GM19324 (cell line): Measurements from ENCODE around the gene RAB44.

Source experiments
- ATAC-seq: cut with Tn5 transposase; IDR thresholded peaks from one replicate; pipeline ENCODE4 v1.9.1; 2021; ENCODE audit warnings: mild to moderate bottlenecking, moderate library complexity; ENCODE audit not compliant: unreplicated experiment, low FRiP score

The RAB44 gene

DNA sequence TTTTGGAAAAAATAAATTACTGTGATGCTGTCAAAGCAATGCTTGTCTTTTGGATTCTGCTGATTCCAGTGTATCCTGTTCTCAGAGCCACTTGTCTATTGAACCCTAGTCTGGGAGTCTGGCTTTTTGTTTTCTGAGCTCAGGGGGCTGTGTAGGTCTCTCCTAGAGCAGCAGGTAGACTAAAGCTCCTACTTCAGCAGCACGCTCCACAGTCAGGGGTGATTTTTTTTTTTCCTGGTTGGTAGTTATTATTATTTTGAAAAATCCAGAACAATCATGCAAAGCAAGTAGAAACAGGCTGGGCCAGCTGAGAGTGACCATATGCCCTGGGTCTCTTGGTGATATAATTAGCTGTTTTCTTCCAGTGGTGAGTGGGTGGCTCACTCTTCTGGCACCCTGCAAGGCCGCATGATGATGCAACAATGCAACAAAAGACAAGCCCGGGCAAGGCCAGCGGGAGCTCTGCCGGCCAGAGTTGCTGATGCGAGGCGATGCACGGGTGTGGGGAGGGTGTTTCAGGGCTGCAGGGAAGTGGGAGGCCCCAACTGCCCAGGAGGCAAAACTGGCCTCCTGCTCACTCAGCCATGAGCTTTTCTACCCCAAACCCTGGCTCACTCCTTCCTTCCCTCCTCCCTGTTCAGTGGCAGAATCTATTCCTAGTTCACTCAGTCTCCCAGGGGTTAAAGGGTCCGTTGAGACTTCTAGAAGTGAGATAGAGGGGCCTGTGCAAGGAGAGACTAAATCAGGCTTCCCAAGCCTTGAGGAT lies 30.6 kb upstream of the RAB44 start:
- ATAC-seq: peak; percentile 81

DNA sequence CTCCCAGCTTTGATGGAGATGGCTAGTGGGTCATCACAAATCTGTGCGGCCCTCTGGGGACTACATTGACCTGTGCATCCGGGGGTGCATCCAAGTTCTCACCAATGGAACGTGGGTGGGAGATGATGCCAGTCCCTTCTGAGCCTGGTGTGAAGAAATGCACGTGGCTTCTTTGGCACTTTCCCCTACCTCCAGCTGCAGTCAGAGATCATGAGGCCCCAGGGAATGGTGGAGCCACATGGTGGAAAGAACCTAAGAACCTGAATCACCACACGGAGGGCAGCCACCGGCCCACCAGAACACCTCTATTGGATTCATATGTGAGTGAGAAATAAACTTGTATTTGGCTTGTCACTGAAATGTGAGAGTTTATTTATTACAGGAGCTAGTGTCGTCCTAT lies 29.0 kb upstream of the RAB44 start:
- no peak for ATAC-seq

DNA sequence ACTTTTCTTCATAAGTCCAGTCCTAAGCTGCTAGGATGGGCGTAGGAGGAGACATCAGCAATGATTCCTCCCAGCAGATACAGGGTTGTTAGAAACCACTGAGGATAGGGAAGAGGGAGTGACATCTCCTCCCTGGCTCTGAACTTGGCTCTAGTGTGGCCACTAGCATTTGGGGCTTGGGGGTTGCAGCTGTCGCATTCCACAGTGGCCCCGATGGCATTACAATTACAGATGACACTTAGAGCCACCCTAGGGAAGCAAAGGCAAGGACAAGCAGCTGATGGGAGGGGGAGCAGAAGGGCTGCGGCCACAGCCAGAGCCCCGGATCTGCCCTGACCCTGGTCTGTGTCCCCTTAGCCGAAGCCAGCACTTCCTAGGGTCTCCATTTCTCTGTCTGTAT lies 28.6 kb upstream of the RAB44 start:
- ATAC-seq: no peak

DNA sequence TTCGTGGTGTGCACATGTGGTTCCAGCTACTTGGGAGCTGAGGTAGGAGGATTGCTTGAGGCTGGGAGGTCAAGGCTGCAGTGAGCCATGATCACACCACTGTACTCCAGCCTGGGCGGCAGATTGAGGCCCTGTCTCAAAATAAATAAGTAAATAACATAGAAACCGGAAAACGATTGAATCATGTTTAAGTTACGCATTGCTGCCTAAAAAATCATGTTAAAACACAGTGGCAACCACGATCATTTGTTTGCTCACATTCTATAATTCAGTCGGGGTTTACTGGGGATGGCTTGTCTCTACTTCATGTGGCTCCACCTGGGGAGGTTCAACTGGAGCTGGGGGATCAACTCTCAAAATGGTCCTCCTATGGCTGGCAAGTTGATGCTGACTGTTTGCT lies 27.4 kb upstream of the RAB44 start:
- no peak for ATAC-seq

DNA sequence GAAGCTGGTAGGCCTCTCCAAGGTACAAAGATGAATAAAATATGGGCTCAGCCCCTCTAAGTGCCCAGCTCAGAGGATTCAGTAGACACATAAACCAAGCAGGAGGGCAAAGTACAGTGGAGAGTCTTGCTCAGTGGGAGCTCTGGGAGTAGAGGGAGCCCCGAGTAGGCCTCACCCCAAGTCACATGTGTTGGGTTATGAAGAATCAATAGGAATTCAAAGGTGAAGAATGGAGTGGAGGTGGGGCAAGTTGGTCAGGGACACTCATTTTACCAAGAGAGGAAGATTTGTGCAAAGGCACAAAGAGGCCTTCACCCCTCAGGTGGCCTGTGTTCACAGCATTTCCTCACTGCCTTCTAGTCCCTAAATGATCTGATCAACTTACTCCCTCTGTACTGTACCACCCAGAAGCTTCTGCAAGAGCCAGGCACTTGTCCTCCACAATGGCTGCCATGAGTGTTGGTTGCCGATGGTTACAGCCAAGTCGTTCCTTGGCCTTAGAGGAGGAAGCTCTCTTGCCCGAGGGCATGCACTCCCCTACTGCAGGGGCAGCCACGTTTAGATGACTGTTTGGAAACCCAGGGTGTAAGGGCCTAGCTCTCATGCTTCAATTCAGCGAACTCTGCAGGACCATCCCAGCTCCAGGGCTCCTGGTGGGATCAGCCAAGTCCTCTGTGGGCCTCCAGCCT lies 25.8 kb upstream of the RAB44 start:
- no peak for ATAC-seq

DNA sequence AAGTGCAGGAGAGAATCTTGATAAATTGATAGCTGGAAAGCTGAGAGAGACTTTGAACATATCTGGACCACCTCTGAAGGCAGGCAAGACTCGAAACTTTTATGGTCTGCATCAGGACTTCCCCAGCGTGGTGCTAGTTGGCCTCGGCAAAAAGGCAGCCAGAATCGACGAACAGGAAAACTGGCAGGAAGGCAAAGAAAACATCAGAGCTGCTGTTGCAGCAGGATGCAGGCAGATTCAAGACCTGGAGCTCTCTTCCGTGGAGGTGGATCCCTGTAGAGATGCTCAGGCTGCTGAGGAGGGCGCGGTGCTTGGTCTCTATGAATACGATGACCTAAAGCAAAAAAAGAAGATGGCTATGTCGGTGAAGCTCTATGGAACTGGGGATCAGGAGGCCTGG lies 23.7 kb upstream of the RAB44 start:
- no peak for ATAC-seq

DNA sequence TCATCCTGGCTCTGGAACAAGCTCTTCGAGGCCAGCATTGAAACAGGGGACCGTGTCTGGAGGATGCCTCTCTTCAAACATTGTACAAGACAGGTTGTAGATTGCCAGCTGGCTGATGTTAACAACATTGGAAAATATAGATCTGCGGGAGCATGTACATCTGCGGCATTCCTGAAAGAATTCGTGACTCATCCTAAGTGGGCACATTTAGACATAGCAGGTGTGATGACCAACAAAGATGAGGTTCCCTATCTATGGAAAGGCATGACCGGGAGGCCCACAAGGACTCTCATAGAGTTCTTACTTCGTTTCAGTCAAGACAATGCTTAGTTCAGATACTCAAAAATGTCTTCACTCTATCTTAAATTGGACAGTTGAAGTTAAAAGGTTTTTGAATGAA lies 22.7 kb upstream of the RAB44 start:
- no peak for ATAC-seq

DNA sequence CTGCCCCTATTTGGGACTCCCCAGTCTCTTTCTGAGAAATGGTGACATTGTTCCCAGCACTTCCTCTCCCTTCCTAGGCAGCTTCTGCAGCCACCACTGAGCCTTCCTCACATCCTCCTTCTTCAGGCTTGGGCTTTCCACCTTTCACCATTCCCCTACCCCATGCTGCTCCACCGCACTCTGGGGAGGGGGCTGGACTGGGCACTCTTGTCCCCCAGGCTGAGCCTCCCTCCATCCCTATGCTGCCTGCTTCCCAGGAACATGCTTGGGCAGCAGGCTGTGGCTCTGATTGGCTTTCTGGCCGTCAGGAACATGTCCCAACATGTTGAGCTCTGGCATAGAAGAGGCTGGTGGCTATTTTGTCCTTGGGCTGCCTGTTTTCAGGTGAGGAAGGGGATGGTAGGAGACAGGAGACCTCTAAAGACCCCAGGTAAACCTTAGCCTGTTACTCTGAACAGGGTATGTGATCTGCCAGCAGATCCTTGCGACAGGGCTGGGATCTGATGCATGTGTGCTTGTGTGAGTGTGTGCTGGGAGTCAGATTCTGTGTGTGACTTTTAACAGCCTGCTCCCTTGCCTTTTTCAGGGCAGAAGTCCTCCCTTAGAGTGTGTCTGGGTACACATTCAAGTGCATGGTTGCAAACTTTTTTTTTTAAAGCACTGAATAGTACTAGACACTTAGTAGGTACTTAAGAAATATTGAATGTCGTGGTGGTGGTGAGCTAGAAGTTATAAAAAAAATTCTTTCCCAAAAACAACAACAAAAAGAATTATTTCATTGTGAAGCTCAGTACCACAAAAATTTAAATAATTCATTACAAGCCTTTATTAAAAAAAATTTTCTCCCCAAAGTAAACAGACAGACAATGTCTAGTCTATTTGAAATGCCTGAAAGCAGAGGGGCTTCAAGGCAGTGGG lies 21.2 kb upstream of the RAB44 start:
- ATAC-seq: no peak

DNA sequence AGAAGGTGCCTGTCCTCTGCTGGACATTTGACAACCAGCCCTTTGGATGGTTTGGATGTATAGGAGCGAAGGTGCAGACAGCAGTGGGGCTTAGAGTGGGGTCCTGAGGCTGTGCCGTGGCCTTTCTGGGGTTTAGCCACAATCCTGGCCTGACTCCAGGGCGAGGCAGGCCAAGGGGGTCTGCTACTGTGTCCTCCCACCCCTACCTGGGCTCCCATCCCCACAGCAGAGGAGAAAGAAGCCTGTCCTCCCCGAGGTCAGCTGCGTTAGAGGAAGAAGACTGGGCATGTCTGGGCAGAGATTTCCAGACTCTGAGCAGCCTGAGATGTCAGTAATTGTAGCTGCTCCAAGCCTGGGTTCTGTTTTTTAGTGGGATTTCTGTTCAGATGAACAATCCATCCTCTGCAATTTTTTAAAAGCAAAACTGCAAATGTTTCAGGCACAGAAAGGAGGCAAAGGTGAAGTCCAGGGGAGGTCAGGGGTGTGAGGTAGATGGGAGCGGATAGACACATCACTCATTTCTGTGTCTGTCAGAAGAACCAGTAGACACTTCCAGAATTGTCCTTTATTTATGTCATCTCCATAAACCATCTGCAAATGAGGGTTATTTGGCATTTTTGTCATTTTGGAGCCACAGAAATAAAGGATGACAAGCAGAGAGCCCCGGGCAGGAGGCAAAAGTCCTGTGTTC lies 20.4 kb upstream of the RAB44 start:
- ATAC-seq: no peak

DNA sequence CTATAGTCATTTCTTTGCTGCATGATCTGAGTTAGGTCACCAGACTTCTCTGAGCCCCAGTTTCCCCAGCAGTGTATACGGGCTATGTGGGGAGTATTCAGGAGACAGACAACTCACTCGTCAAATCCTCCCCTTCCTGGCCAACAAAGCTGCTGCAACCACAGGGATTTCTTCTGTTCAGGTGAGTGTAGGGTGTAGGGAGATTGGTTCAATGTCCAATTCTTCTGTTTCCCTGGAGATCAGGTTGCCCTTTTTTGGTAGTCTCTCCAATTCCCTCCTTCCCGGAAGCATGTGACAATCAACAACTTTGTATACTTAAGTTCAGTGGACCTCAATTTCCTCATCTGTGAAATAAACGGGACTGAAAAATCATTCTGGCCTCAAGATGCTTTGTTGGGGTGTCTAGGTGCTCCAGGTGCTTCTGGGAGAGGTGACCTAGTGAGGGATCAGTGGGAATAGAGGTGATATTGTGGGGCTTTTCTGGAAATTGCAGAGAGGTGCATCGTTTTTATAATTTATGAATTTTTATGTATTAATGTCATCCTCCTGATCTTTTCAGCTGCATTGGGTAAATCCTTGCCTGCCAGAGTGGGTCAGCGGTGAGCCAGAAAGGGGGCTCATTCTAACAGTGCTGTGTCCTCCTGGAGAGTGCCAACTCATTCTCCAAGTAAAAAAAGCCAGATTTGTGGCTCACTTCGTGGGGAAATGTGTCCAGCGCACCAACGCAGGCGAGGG lies 19.7 kb upstream of the RAB44 start:
- ATAC-seq: no peak

DNA sequence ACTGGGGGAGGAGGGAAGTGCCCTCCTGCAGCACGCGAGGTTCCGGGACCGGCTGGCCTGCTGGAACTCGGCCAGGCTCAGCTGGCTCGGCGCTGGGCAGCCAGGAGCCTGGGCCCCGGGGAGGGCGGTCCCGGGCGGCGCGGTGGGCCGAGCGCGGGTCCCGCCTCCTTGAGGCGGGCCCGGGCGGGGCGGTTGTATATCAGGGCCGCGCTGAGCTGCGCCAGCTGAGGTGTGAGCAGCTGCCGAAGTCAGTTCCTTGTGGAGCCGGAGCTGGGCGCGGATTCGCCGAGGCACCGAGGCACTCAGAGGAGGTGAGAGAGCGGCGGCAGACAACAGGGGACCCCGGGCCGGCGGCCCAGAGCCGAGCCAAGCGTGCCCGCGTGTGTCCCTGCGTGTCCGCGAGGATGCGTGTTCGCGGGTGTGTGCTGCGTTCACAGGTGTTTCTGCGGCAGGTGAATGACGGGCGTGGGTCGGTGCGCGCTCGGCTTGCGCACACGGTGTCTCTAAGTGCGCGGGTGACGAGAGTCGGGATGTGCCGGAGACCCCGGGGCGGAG lies 19.1 kb upstream of the RAB44 start, which contains the start of gene CDKN1A:
TSS of gene CDKN1A (plus strand) at position 227 of the 555 bp plus-strand sequence. CDS start 5,388 bp downstream, outside the sequence.
- ATAC-seq: peak; percentile 68

DNA sequence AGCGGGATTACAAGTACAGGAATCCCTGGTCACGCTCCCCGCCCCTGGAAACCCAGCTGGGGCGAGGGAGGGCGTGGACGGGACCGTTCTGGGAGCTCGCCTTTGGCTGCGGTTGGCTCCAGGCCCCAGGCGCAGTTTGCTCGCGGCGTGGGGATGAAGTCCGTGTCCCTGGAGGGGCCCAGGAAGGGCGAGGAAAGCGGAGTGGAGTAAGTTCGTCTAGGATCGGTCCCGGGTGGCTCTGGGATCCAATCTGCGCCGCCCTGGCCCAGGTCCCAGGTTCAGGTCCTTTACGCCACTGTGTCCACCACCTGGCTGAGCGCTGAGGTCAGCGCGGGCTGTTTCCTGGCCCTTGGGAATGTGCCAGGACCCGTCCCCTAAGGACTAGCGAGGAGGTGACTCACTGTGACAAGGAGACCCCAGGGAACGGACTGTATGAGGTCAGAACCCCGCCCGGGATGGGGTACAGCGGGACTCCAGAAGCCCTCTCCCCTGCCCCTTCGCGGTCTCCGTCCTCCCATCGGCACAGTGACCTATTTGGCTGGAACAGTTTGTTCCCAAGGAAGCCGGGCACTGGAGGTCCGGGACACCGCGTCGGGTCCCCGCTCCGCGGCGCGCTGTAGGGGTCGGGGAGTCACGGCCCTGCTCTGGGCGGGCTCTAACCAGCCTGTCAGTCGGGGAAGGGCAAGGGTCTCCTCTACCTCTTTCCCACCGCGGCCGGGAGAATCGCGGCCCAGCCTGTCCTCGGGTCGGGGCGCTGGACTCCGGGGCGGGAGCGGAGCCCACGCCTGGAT lies 18.4 kb upstream of the RAB44 start:
- peak; percentile 0 for ATAC-seq

DNA sequence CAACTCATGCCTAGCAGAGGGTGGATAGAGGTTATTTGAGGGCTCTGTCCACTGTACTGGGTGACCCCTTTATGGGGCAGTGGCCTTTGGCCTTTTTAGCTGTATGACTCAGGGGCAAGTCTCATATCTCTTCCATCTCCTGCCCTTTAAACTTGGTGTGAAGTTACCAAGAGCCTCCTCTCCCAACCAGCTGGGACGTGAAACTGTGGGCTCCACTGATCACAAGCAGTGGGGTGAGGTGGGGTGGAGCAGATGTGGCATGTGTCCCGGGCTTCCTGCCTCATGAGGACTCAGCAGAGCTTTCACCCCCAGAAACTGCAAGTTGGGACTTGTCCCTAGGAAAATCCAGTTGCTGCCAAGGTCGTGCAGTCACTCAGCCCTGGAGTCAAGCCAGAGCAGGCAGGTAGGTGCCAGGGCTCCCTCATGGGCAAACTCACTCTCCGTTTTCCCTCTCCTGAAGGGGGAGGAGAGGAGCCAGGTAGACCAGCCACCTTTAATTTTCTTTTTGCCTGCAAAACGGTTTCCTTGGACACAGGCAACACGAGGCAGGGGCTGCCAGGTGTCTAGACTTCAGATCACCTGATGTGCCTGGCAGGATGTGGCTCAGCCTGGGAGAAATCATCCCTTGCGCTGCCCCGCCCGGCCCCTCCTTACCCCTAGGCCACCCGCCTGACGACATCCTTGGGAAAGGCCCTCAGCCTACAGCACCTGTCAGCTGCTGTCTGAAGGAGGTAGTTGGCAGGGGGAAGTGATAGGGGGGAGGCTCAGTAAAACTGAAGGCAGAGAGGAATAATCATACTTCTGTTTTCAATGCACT lies 15.1 kb upstream of the RAB44 start:
- ATAC-seq: no peak

DNA sequence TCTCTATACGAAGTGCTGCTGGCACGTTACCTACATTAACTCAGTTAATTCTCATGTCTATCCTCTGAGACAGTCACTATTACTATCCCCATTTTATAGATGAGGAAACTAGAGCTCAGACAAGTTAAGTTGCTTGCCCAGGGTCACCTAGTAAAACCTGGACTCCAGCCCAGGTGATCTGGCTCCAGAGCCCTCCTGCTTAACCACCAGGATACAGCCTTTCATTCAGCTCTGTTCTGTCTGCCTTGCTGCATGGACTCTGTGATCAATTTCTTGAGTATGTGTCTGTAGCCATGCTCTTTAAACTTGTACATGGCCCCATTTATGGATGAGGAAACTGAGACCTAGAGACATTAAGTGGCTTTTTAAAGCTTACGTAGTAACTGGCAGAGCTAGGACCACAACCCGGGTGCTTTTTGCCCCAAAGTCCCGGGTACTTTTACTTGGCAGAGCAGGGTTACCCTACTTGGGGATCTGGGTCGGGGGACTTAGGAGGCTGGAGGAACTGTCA lies 14.4 kb upstream of the RAB44 start:
- no peak for ATAC-seq

DNA sequence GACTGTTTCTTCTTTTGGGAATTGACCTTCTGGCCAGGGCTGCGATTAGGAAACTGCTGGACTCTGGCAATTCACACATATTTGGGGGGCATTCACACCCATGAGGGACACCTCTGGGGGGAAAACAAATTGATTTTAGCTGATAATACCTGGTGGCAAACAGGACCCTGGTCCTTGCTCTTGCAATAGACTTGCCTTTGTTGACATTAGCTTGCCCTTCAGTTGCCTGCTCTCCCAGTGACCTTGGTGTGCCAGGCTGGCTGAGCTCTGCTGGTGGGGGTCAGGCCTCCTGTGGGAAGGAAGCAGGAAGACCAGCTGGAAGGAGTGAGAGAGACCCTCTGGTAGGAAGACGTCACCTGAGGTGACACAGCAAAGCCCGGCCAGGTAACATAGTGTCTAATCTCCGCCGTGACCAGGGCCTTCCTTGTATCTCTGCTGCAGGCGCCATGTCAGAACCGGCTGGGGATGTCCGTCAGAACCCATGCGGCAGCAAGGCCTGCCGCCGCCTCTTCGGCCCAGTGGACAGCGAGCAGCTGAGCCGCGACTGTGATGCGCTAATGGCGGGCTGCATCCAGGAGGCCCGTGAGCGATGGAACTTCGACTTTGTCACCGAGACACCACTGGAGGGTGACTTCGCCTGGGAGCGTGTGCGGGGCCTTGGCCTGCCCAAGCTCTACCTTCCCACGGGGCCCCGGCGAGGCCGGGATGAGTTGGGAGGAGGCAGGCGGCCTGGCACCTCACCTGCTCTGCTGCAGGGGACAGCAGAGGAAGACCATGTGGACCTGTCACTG lies 13.8 kb upstream of the RAB44 start:
- ATAC-seq: no peak

DNA sequence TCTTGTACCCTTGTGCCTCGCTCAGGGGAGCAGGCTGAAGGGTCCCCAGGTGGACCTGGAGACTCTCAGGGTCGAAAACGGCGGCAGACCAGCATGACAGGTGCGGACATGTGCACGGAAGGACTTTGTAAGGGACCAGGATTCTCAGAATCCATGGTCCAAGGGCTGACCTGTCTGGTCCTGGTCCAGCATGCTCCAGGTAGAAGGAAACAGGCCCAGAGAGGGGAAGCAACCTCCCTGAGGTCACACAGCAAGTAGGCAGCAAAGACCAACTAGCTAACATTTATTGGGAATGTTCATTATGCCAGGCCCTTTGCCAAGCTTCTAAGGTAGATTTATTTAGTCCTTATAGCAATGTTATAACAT lies 13.2 kb upstream of the RAB44 start:
- no peak for ATAC-seq
